ENCODE results near the gene FLOT2.

DNA sequence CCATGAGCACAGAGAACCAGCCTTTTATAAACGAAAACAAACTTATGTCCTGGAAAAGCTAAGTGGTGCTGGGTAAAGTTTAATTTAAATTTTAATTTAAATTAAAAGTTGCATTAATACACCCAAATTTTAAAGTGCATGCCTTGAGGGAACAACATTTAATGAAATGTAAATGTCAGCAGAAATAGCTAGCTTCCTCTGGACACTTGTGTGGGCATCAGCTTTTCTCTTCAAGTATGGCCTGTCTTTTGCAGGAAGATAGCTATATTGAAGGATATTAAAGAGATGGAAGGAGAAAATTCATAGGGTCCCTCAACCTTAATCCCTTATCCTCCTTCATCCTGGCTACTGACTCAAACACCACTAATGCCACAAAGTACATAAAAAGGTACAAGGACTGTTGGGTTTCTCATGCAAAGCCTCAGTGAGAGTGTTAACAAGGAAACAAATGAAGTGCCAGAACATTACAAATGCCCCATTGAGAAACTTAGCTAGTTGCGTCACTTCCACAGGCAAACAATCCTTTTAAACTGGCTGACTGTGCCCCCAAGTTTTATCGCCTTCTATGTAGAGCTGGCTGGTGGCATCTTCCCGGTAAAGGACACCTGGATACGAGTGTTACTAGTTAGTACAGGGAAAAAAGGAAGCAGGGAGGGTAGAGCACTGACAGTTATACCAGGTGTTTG lies 39.7 kb upstream of the FLOT2 start:
- TF ChIP-seq CTCF (IDR thresholded peaks at IDR 0.05 in 2 of 3, conservative IDR thresholded peaks at IDR 0.05 in 1 of 3; ENCODE audit: control insufficient read depth in 2 of 3, extremely low read depth in 1 of 3, insufficient read depth in 1 of 3, low read depth in 3 of 3, low read length in 3 of 3): no peak
- TF ChIP-seq POLR2A (IDR thresholded peaks at IDR 0.05; ENCODE audit: low read depth, low read length): no peak
- TF ChIP-seq JUND (IDR thresholded peaks at IDR 0.05; ENCODE audit: low read depth, low read length): no peak
- TF ChIP-seq EGR1 (IDR thresholded peaks at IDR 0.05; ENCODE audit: borderline replicate concordance in 1 of 2, low read depth in 2 of 2, low read length in 2 of 2): no peak
- no peak for TF ChIP-seq REST (IDR thresholded peaks at IDR 0.05; ENCODE audit: low read depth, low read length)
- TF ChIP-seq EZH2 (IDR thresholded peaks at IDR 0.05; ENCODE audit: borderline replicate concordance, control insufficient read depth, low read depth, low read length): no peak
- TF ChIP-seq ASH2L (IDR thresholded peaks at IDR 0.05; ENCODE audit: borderline replicate concordance, low read depth): no peak
- TF ChIP-seq MYC (IDR thresholded peaks at IDR 0.05; ENCODE audit: insufficient read depth, insufficient read length, insufficient replicate concordance, low read length, severe bottlenecking): no peak
- no peak for TF ChIP-seq TAF1 (IDR thresholded peaks at IDR 0.05; ENCODE audit: borderline replicate concordance, low read depth, low read length)
- no peak for TF ChIP-seq ZNF24 (IDR thresholded peaks at IDR 0.05)
- TF ChIP-seq IKZF2 (IDR thresholded peaks at IDR 0.05): no peak
- no peak for TF ChIP-seq SUPT20H (IDR thresholded peaks at IDR 0.05; ENCODE audit: borderline replicate concordance, control insufficient read depth, low read depth, low read length)

All from GM12878 (cell line).